ENCODE data around the gene RELN.

DNA sequence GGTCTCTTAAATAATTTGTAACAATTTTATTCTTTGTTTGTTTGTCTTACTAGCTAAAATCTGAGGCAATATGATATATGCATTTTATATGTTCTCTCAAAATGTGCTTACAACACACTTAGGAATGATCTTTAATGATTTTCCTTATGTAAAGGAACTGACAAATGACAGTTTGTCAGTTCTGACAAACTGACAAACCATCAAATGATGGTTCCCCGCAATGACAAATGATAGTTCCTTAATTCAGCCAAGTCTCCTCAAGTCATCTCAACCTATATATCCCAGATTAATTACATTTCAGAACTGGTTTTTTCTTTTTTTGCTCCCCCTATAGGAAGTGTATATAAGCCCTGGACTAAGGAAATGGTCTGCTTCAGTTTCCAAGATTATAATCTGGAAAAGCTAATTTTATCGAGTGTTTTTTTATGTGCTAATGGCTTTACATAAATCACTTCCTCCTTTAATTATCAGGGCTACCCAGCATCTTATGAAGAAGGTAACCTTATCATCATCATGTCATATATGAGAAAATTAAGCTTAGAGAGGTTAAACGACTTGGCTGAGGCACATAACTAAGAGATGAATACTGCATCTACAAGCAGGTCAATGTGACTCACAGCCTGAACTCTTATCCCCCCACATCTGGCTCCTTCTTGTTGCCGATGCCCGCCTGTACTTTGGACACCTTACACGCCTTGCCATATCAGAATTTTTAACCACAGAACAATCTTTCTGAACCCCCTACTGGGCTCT lies 75.1 kb downstream of the RELN start:
- TF ChIP-seq EP300 (IDR thresholded peaks at IDR 0.05): no peak
- TF ChIP-seq, protein P1, sequence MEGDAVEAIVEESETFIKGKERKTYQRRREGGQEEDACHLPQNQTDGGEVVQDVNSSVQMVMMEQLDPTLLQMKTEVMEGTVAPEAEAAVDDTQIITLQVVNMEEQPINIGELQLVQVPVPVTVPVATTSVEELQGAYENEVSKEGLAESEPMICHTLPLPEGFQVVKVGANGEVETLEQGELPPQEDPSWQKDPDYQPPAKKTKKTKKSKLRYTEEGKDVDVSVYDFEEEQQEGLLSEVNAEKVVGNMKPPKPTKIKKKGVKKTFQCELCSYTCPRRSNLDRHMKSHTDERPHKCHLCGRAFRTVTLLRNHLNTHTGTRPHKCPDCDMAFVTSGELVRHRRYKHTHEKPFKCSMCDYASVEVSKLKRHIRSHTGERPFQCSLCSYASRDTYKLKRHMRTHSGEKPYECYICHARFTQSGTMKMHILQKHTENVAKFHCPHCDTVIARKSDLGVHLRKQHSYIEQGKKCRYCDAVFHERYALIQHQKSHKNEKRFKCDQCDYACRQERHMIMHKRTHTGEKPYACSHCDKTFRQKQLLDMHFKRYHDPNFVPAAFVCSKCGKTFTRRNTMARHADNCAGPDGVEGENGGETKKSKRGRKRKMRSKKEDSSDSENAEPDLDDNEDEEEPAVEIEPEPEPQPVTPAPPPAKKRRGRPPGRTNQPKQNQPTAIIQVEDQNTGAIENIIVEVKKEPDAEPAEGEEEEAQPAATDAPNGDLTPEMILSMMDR (IDR thresholded peaks at IDR 0.05): no peak
